ENCODE results near the gene TTC36. TPM values are rescaled to one million over a fixed set of nuclear protein-coding genes. Genes with fewer than 3 reads are reported as not detected.

TTC36 gene
- total and polyA plus RNA-seq, 10 of the 15 experiments (the other 5 are each of a cell fraction or from before 2014, with no cell fraction given): 0.28 to 0.78 (median 0.59) TPM; not detected in 7

DNA sequence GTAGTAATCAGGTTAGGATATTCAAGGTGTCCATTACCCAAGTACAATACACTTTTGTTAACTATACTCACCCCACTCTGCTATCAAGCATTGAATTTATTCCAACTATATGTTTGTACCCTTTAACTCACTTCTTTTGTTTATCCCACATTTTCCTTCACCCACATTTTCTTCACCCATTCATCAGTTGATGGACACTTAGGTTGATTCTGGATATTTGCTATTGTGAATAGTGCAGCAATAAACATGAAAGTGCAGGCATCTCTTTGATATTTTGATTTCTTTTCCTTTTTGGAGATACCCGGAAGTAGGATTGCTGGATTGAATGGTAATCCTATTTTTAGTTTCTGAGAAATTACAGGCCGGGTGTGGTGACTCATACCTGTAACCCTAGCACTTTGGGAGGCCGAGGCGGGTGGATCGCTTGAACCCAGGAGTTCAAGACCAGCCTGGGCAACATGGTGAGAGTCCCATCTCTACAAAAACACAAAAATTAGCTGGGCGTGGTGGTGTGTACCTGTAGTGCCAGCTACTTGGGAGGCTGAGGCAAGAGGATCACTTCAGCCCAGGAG is 10.2 kb downstream of the TTC36 start:
- Histone ChIP-seq H3K4me1 (ENCODE audit: control insufficient read depth, insufficient read depth, low read length) (no peaks in the 10 kb centered on the region), H3K4me3 (no peak overlapping the region), H4K20me1 (ENCODE audit: control insufficient read depth, insufficient read depth) (no peaks in the 10 kb centered on the region), H3K36me3 (ENCODE audit: control insufficient read depth in 2 of 2, insufficient read depth in 2 of 2, low read length in 1 of 2) (no peaks in the 10 kb centered on the region), H3K27me3 (replicated peaks in 1 of 2; ENCODE audit: control insufficient read depth in 2 of 2, insufficient read depth in 2 of 2, low read length in 1 of 2) (no peaks in the 10 kb centered on the region), H3K9me3 (replicated peaks; ENCODE audit: control insufficient read depth, insufficient read depth, low read length) (no peaks in the 10 kb centered on the region), H3K4me2 (ENCODE audit: control insufficient read depth, insufficient read depth) (no peak overlapping the region), H3K79me2 (ENCODE audit: control insufficient read depth, insufficient read depth, low read length) (no peaks in the 10 kb centered on the region), H2AFZ (ENCODE audit: control insufficient read depth, low read depth, low read length) (no peak overlapping the region), H3K9ac (ENCODE audit: control insufficient read depth, insufficient read depth, low read length) (no peak overlapping the region), H3K27ac (ENCODE audit: control insufficient read depth, insufficient read depth) (no peak overlapping the region)
- FAIRE-seq (peak; percentile 35), DNase-seq (ENCODE audit: low read depth, low spot score) (no peak), ATAC-seq (no peak)
- intact Hi-C loops (cut with micrococcal nuclease; ENCODE audit: unreplicated experiment): no loop called here
- TF ChIP-seq SMAD1 (IDR thresholded peaks at IDR 0.05; ENCODE audit: low read depth, partially characterized antibody) (no peak), TARDBP (IDR thresholded peaks at IDR 0.05; ENCODE audit: borderline replicate concordance) (no peak), KDM1A (IDR thresholded peaks at IDR 0.05; ENCODE audit: borderline replicate concordance) (no peak), MYB (IDR thresholded peaks at IDR 0.05; ENCODE audit: borderline replicate concordance, low read depth, low read length) (no peak), SMAD5 (IDR thresholded peaks at IDR 0.05; ENCODE audit: low read depth) (no peak), POLR2A (IDR thresholded peaks at IDR 0.05; ENCODE audit: low read depth, low read length) (no peak)
- TF ChIP-seq, protein P1, sequence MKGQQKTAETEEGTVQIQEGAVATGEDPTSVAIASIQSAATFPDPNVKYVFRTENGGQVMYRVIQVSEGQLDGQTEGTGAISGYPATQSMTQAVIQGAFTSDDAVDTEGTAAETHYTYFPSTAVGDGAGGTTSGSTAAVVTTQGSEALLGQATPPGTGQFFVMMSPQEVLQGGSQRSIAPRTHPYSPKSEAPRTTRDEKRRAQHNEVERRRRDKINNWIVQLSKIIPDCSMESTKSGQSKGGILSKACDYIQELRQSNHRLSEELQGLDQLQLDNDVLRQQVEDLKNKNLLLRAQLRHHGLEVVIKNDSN (IDR thresholded peaks at IDR 0.05; ENCODE audit: borderline replicate concordance, extremely low read length, insufficient read depth, low read depth, low read length): no peak
- CTCF ChIA-PET: no interaction called here
- in situ Hi-C loops (cut with MboI): no loop called here
- 31% methylated on average over 6 of the region's 6 CpGs for WGBS (ENCODE audit: insufficient coverage, insufficient replicate concordance, low lambda C conversion rate, missing lambda C conversion rate)
- RAD21 ChIA-PET (ENCODE audit: unreplicated experiment): no interaction called here
- SMC1A ChIA-PET (ENCODE audit: uncharacterized antibody, unreplicated experiment): interaction anchor here (1.0 kb wide), 1 partner anchor 12 kb away, joined by 5 read pairs; no protein-coding TSS in a partner anchor
- BruUV-seq (replicated peaks): no TSS peak
- POLR2A ChIA-PET: no interaction called here

All from GM12878 (cell line).